NB4 (cell line): Measurements from ENCODE around the gene PNMA8B.

Experiments
- DNase-seq: peaks from one replicate; pipeline ENCODE4 v3.0.0; 2010; ENCODE audit warnings: low read depth
- H3K4me3 ChIP-seq: one replicate; pipeline ENCODE4 v1.5.1; 2011; ENCODE audit warnings: mild to moderate bottlenecking, low read depth, low read length, moderate library complexity
- CTCF ChIP-seq: IDR thresholded peaks from one replicate; pipeline ENCODE4 v1.5.1; 2012; ENCODE audit warnings: low read depth, low read length
- MAX ChIP-seq: IDR thresholded peaks from 2 replicates; pipeline ENCODE4 v1.6.1; 2011; ENCODE audit warnings: low read depth, low read length
- MYC ChIP-seq: IDR thresholded peaks from 2 replicates; pipeline ENCODE4 v1.6.1; 2011; ENCODE audit warnings: low read depth, low read length
- POLR2A ChIP-seq: IDR thresholded peaks from 2 replicates; pipeline ENCODE4 v1.6.1; 2011; ENCODE audit warnings: mild to moderate bottlenecking; ENCODE audit not compliant: insufficient read length; ENCODE audit errors: extremely low read depth

PNMA8B gene

GRCh38 chr19:46494146-46494940 is 1.3 kb downstream of the PNMA8B start:
- TF ChIP-seq MAX (no peak), MYC (no peak), POLR2A (no peak), CTCF (no peak)
- no peak overlapping the region for H3K4me3 ChIP-seq
- DNase-seq, result no peak

GRCh38 chr19:46493236-46494145 is 2.2 kb downstream of the PNMA8B start:
- DNase-seq, result peak; percentile 56
- no peak overlapping the region for H3K4me3 ChIP-seq
- TF ChIP-seq MAX (no peak), MYC (no peak), CTCF (no peak), POLR2A (no peak)

GRCh38 chr19:46492841-46493235 is 2.8 kb downstream of the PNMA8B start:
- H3K4me3 ChIP-seq, result no peak overlapping the region
- no peak for DNase-seq
- no peak for TF ChIP-seq POLR2A
- TF ChIP-seq MYC, result no peak

- TF ChIP-seq POLR2A, result no peak
- TF ChIP-seq MAX, result no peak
- TF ChIP-seq CTCF, result no peak
- no peak for TF ChIP-seq MYC
- H3K4me3 ChIP-seq, result no peak overlapping the region
- DNase-seq, result no peak
These were observed 3.5 kb downstream of the PNMA8B start for GRCh38 chr19:46491975-46492682.

GRCh38 chr19:46490774-46491173 is 4.9 kb downstream of the PNMA8B start:
- DNase-seq, result no peak
- H3K4me3 ChIP-seq, result no peak overlapping the region
- no peak for TF ChIP-seq MAX
- no peak for TF ChIP-seq MYC
- no peak for TF ChIP-seq POLR2A
- TF ChIP-seq CTCF, result no peak
